Activated CD4-positive, alpha-beta T cell treated with anti-CD3 and anti-CD28 coated beads, Interleukin-2, amount 50 U/mL, for 48 hours (primary cell): ENCODE measurements around the gene CACNA1C.

ENCODE experiments used
- DNase-seq, 2 experiments: peaks; one replicate each; pipeline ENCODE4 v3.0.0-alpha.2; 2020

The CACNA1C gene

DNA sequence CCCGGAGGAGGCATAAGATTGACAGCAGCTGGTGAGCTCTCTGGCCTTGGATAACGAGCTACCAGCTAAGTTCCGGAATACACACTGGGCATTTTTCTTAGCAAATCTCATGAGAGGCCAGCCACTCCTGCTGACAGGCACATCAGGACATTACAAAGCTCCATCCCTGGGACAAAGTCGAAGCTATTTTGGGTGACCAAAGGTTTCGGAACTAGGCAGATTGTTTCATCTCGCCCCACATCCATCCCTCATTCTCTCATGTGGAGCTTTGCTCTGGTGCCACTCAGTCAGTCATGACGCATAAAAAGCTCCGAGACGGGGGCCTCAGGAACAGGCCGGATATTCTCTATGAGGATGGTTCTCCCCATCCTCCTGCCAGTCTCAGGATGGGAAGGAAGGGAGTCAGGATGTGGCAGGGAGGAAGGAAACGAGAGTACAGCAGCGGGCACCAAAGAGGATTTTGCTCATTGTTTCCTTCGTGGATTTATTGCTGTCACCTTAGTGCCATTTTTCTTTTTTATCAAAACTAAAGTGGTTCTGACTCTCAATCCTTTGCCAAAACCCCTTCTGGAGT, 488.9 kb downstream of the CACNA1C start:
- DNase-seq = no peak

DNA sequence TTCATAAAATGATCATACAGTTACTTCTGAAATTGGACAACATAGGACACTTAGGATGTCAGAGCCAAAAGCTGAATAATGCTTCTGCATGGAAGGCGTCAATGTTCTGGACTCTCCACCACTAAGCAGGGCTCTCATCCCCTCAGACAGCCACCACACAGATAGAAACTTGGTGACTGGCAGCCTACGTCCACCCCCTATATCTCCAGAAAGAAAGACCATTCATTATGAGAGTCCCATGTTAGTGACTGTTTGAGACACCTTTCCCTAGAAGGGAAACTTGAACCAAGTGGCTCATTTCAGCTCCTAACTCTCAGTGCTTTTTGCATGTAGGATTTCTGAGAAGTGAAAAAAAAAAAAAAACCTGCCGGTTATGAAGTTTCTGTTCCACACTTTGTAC, 491.0 kb downstream of the CACNA1C start:
- DNase-seq = peak in 1 of 2 experiments; percentile 10

DNA sequence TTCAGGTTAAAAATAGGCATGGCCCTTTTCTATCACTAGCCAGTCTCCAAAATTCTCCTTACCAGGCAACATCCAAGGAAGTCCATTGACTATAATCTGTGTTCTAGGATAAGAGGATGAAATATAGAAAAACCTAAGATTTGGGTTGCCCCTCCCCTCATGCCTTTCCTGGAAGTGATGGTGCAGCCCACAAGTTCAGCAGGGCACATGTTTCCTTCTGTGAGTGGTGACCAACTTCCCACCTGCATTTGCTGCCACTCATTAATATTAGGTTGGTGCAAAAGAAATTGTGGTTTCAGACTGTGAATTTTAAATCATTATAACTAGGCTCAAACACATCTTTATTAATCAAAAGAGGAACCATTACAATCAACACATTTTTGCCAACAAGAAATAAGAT, 491.4 kb downstream of the CACNA1C start:
- no peak for DNase-seq

GRCh38 chr12:2547273-2548044, 494.7 kb downstream of the CACNA1C start:
- DNase-seq = no peak

GRCh38 chr12:2548081-2548480, 495.3 kb downstream of the CACNA1C start:
- no peak for DNase-seq

DNA sequence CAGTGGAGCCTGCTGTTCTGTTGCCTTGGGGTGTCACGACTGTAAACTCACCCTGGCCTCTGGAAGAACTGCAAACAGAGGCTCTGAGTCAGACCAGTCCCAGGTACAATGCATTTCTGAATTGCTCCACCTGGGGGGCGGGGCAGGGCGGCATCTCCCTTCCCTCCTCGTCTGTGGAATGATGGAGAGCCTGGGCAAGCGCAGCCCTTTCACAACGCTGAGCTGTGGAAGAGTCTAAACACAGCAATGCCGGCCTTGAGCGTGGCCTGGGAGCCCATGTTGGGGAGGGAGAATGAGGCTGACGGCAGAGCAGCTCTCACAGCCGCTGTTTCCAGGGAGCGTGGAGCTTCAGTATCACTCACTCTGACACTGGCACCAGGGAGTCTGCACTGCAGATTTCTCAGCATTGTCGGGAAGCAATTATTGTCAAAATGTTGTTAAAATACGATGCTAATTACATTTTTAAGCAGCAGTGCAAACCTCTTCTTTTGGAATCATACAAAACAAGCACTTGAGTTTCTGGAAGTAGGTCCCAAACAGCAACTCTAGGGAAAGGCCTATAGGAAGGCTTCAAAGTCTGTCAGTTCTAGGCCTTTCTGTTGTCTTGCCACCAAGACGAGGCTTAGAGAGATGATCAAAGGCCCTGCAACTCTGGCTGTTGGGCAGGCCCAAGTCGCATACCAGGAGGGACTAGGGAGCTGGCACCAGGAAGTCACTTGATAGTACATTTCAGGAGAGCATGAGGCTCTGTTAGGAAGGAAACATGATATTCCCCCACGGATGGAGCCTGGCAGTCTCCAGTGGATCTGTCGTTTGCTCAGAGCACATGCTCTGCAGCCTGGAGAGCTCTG, 498.0 kb downstream of the CACNA1C start:
- no peak for DNase-seq

DNA sequence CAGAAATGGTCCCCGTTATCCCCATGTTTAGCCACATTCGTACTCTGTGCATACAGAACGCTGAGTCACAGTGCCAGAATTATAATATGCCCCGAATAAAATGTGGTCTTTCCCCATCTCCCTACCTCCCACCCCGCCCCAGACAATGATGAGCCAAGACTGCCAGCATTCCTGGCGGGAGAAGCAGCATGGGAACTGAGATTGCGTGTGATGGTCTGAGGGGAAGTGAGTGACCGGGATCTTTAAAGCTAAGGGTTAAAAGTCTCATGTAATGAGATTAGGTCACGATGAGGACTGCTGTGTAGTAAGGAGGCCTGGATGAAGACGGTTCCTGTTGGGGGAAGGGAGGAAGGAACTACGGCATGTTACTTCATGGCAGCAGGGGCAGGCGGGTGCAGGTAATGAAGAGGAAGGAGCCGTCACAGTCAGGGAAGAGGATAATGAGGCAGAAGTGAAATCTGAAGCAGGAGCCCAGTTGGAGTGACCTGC, 498.7 kb downstream of the CACNA1C start:
- DNase-seq = no peak

DNA sequence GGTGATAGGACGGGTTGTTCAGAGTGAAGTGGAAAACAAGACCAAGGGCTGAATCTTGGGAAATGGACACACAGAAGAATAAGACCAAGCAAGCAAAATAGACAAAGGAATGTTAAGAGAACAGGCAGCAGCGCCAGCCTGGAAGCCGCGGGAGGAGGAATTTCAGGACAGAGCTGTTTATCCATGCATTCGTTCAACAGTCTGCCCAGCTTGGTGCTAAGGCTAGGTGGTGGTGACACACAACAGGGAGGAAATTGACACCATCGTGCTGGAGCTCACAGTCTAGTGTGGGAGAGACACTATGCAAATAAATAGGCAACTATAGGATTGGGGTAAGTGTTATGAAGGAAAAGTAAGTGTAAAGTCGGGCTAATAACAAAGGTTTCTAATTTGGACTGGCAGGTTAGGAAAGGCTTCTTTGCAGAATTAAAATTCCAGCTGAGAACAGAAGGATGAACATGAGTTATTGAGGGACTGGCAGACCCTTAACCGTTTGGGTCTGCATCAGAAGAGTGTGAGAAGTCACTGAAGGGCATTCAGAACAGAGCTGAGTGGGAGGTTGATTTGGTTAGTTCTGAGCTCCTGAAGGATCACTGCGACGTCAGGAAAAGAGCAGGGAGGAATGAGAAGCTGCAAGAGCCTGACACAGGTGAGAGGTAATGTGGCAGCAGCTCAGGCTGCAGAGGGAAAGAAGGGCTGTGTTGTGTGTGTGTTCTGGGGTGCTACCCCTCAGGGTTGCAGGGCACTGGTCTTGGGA, 499.4 kb downstream of the CACNA1C start:
- DNase-seq = no peak

GRCh38 chr12:2553388-2554126, 500.8 kb downstream of the CACNA1C start:
- DNase-seq = no peak

- DNase-seq = no peak
Measured at GRCh38 chr12:2555487-2556082, 502.8 kb downstream of the CACNA1C start.

GRCh38 chr12:2557597-2557996, 504.8 kb downstream of the CACNA1C start:
- DNase-seq = no peak

GRCh38 chr12:2559931-2560330, 507.1 kb downstream of the CACNA1C start:
- no peak for DNase-seq

GRCh38 chr12:2560356-2560755, 507.6 kb downstream of the CACNA1C start:
- DNase-seq = no peak

DNA sequence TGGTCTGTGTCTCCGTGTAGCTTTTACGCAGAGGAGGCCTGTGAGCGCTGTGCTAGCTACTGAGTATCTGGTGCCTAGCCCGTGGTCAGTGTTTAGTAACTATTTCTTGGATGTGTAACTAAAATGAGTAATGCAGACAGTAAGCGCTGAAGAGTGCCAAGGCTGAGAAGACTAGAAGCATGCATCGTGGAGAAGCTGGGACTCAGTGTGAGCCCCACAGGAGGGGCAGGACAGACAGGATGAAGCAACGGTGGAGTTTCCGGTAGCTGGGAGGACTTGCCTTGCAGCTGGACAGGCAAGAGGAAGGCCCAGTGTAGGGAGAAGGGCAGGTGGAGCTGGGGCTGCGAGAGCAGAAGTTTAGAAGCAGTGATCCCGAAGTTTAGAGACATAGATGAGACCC, 508.6 kb downstream of the CACNA1C start:
- no peak for DNase-seq

GRCh38 chr12:2562400-2562799, 509.6 kb downstream of the CACNA1C start:
- no peak for DNase-seq

DNA sequence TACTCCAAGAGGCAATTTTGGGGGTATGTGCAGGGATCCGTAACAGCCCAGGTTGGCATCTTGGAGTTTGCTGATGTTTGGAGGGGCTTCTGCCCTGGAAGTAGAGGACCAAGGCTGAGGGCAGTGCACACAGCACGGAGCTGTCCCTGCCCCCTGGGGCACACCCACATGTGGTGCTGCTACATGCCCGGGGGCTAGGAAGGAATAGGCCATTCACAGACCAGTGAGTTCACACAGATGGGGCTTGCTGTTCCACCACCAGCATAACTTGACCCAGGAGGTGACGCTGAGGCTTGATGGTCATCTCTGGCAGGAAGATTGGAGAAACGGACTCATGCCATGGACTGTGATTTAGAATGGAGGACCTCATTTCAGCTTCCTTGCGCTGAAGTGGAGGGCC, 510.9 kb downstream of the CACNA1C start:
- DNase-seq = no peak

- no peak for DNase-seq
Measured at GRCh38 chr12:2566161-2566560, 513.4 kb downstream of the CACNA1C start.

DNA sequence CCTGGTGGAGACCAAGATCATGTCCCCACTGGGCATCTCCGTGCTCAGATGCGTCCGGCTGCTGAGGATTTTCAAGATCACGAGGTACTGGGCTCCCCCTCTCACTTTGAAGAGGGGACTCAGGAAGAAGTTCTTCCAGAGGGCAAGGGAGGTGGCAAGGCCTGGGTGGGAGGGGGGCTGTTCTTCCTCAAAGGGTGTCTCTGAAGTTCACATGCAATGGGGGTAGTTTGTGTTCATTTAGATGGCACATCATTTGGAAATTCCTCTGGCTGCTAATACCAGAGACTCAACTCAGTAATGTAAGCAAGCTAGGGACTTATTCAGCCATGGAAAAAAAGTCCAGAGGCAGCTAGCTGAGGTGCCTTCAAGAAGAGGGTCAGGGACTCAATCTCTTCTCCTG, 514.9 kb downstream of the CACNA1C start:
- no peak for DNase-seq

GRCh38 chr12:2570562-2570961, 517.8 kb downstream of the CACNA1C start:
- DNase-seq = no peak

DNA sequence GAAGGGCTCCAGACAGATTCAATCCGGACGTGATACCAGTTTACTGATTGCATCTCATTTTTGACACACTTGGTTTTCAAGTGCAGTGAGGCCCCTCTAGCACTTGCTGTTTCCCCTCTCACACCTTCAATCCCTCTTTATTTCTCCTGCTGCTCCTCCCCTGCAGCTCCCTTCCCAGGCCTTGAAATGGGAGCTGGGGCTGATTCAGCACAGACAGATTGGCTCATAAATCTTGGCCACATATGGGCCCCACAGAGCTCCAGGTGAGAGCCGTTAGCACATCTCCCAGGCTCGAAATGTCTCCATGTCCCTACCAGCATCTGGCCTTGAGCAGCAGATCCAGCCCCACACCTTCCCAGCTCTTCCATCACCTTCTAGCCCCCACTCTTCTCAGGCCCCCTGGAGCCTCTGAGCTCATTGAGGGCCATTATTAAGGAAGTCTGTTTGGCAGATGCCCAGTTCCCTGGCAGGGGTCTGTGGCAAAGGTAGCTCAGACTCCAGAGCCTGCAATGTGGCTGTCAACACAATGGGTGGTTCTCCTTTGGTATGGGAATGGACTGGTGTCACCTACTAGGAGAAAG, 521.7 kb downstream of the CACNA1C start:
- no peak for DNase-seq

DNA sequence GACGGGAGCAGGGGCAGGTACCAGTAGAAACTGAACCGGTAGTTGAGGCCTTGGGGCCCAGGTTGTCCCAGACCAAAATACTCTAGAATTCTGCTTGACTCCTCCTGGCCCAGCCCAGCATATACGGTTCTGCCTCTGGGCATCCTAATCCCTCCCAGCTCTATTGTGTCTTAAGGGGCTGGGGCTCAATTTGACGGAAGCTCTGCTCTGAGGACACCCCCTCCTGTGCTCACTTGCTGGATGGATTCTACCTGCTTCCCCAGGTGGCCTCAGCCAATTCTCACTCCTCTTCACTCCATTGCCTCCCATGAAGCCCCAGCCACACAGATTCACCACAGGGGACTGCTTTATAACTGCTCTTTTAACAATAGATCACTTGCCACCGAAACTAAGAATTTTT, 522.5 kb downstream of the CACNA1C start:
- no peak for DNase-seq
